PC-3 (cell line): ENCODE measurements around the gene NDUFB10. TPM values are rescaled to one million over a fixed set of nuclear protein-coding genes. Genes with fewer than 3 reads are reported as not detected.

ENCODE experiments used
- ATAC-seq: fragments of 200-7000 bp; cut with Tn5 transposase; 2 replicates; pipeline ENCODE4 v1.9.1; 2020; ENCODE audit warnings: mild to moderate bottlenecking, moderate library complexity
- BruUV-seq: library from RNA; stranded (reverse); fragments of 400-500 nt; replicated peaks from 2 replicates; lab custom pipeline; 2021; lab: Mats Ljungman, UMichigan
- CTCF ChIA-PET: fragments of 300-600 bp; sonication (Branson Sonifier 250); formaldehyde crosslinking; loops from one replicate; lab custom pipeline; 2022; ENCODE audit warnings: antibody characterized with exemption; lab: Charles Lee
- POLR2A ChIA-PET: fragments of 300-600 bp; sonication (Branson Sonifier 250); formaldehyde crosslinking; loops from one replicate; lab custom pipeline; 2022; ENCODE audit warnings: antibody characterized with exemption; ENCODE audit not compliant: unreplicated experiment; lab: Charles Lee
- DNase-seq: peaks from one replicate; pipeline ENCODE4 v3.0.0-alpha.2; 2015
- H2AFZ ChIP-seq: fragments of 300-600 bp; sonication (generic); 2 replicates; pipeline ENCODE4 v1.6.0; 2016; ENCODE audit warnings: antibody characterized with exemption, low read length
- H3F3A ChIP-seq: fragments of 300-600 bp; sonication (generic); one replicate; pipeline ENCODE4 v1.6.0; 2017; ENCODE audit warnings: antibody characterized with exemption, low read length, control low read depth, mild to moderate bottlenecking; ENCODE audit not compliant: unreplicated experiment
- H3K27ac ChIP-seq: fragments of 300-600 bp; sonication (generic); 2 replicates; pipeline ENCODE4 v1.5.1; 2016; ENCODE audit warnings: mild to moderate bottlenecking, low read length
- H3K27me3 ChIP-seq: fragments of 300-600 bp; sonication (generic); 2 replicates; pipeline ENCODE4 v1.6.1; 2016; ENCODE audit warnings: low read length, mixed read lengths
- H3K36me3 ChIP-seq: fragments of 300-600 bp; sonication (generic); 2 replicates; pipeline ENCODE4 v1.6.1; 2016; ENCODE audit warnings: low read depth, mixed run types, low read length, mixed read lengths
- H3K4me1 ChIP-seq: fragments of 300-600 bp; sonication (generic); 2 replicates; pipeline ENCODE4 v1.5.1; 2016; ENCODE audit warnings: low read length; ENCODE audit not compliant: insufficient read depth
- H3K4me2 ChIP-seq: fragments of 300-600 bp; sonication (generic); 2 replicates; pipeline ENCODE4 v1.6.0; 2016; ENCODE audit warnings: low read length
- H3K4me3 ChIP-seq: fragments of 300-600 bp; sonication (generic); 2 replicates; pipeline ENCODE4 v1.5.1; 2016; ENCODE audit warnings: mild to moderate bottlenecking, low read length, mixed read lengths
- H3K79me2 ChIP-seq: fragments of 300-600 bp; sonication (generic); 2 replicates; pipeline ENCODE4 v1.6.1; 2017; ENCODE audit warnings: low read length, mixed read lengths
- H3K9ac ChIP-seq: fragments of 300-600 bp; sonication (generic); 2 replicates; pipeline ENCODE4 v1.6.0; 2016; ENCODE audit warnings: mild to moderate bottlenecking, low read length
- H3K9me2 ChIP-seq: fragments of 300-600 bp; sonication (generic); replicated peaks from 2 replicates; pipeline ENCODE4 v1.6.1; 2016; ENCODE audit warnings: mixed run types, low read length, mixed read lengths
- H3K9me3 ChIP-seq: fragments of 300-600 bp; sonication (generic); 2 replicates; pipeline ENCODE4 v1.6.1; 2016; ENCODE audit warnings: low read length, mixed read lengths
- H4K20me1 ChIP-seq: fragments of 300-600 bp; sonication (generic); 2 replicates; pipeline ENCODE4 v1.6.1; 2016; ENCODE audit warnings: low read length, mixed read lengths
- EZH2 ChIP-seq: fragments of 300-600 bp; sonication (generic); IDR thresholded peaks from one replicate; pipeline ENCODE4 v1.6.1; 2017; ENCODE audit warnings: antibody characterized with exemption, mild to moderate bottlenecking, low read length; ENCODE audit not compliant: unreplicated experiment
- EZH2phosphoT487 ChIP-seq: fragments of 300-600 bp; sonication (generic); IDR thresholded peaks from 2 replicates; pipeline ENCODE4 v1.6.1; 2018; ENCODE audit warnings: mild to moderate bottlenecking, antibody characterized with exemption, low read length, borderline replicate concordance
- intact Hi-C: fragments of 100-400 bp; cut with micrococcal nuclease; formaldehyde crosslinking; loops from 2 replicates; pipeline ENCODE4 v1.9.0; 2023
- total RNA-seq: library from RNA; depleted of rRNA; stranded (reverse); fragments of >200 nt; gene quantifications from 2 replicates; pipeline ENCODE4 v1.2.3, GENCODE V29; 2014
- TF ChIP-seq, protein P1 (sequence below): fragments of 300-600 bp; sonication (generic); conservative IDR thresholded peaks from 2 replicates; pipeline ENCODE4 v1.5.1; 2017; ENCODE audit warnings: antibody characterized with exemption, low read depth, mild to moderate bottlenecking, low read length

NDUFB10 gene
- total RNA-seq, 1 experiment from 2014 or later: 530 TPM

DNA sequence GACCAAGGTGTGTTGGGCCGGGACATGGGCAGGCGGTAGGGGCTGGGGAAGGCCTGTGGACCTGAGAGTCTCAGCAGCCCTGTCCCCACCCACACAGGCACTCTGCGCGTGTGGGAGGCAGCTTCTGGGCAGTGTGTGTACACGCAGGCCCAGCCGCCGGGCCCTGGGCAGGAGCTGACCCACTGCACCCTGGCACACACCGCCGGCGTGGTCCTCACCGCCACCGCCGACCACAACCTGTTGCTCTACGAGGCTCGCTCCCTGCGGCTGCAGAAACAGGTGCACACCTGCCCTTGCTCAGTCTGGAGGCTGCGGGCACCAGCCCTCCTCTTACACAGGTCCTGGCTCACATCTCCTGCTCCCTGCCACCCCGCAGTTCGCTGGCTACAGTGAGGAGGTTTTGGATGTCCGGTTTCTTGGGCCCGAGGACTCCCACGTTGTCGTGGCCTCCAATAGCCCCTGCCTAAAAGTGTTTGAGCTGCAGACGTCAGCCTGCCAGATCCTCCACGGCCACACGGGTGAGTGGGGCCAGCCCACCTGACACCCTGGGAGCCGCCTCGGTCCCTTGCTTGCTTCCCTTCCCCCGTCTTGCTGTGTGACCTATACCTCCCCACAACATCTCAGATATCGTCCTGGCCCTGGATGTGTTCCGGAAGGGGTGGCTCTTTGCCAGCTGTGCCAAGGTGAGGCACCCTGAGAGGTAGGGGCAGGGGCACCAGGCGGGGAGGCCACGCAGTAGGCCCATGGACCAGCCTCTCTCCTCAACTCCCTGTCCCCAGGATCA, 16.3 kb downstream of the NDUFB10 start:
- peaks cover 21% of the 10 kb centered on the region for H3K79me2 ChIP-seq
- H3K4me2 ChIP-seq: no peak overlapping the region
- DNase-seq (no peak), ATAC-seq (no peak)
- H3F3A ChIP-seq: no peaks in the 10 kb centered on the region
- no peak overlapping the region for H3K27ac ChIP-seq
- H2AFZ ChIP-seq: no peak overlapping the region
- no peaks in the 10 kb centered on the region for H4K20me1 ChIP-seq
- no peaks in the 10 kb centered on the region for H3K9me2 ChIP-seq
- TF ChIP-seq, protein P1, sequence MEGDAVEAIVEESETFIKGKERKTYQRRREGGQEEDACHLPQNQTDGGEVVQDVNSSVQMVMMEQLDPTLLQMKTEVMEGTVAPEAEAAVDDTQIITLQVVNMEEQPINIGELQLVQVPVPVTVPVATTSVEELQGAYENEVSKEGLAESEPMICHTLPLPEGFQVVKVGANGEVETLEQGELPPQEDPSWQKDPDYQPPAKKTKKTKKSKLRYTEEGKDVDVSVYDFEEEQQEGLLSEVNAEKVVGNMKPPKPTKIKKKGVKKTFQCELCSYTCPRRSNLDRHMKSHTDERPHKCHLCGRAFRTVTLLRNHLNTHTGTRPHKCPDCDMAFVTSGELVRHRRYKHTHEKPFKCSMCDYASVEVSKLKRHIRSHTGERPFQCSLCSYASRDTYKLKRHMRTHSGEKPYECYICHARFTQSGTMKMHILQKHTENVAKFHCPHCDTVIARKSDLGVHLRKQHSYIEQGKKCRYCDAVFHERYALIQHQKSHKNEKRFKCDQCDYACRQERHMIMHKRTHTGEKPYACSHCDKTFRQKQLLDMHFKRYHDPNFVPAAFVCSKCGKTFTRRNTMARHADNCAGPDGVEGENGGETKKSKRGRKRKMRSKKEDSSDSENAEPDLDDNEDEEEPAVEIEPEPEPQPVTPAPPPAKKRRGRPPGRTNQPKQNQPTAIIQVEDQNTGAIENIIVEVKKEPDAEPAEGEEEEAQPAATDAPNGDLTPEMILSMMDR: no peak
- TF ChIP-seq EZH2phosphoT487 (no peak), EZH2 (no peak)
- H3K4me3 ChIP-seq: no peak overlapping the region
- peaks cover 18% of the 10 kb centered on the region for H3K4me1 ChIP-seq
- H3K36me3 ChIP-seq: no peaks in the 10 kb centered on the region
- no peak overlapping the region for H3K9ac ChIP-seq
- CTCF ChIA-PET: no interaction called here
- intact Hi-C loops: no loop called here
- no peaks in the 10 kb centered on the region for H3K27me3 ChIP-seq
- POLR2A ChIA-PET: no interaction called here
- no TSS peak for BruUV-seq
- no peaks in the 10 kb centered on the region for H3K9me3 ChIP-seq

DNA sequence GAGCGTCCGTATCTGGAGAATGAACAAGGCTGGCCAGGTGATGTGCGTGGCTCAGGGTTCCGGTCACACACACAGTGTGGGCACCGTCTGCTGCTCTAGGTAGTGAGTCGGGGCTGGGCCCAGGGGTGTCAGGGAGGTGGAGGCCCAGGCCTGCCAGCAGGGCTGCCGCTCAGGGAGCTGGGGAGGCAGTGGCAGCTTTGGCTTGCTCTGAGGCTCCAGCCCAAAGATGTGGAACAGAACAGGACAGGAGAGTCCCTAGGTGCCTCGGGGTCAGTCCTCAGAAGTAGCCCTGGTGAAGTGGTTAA, 16.8 kb downstream of the NDUFB10 start:
- H3K9ac ChIP-seq: no peak overlapping the region
- ATAC-seq (no peak), DNase-seq (no peak)
- no peak overlapping the region for H3K27ac ChIP-seq
- no peaks in the 10 kb centered on the region for H4K20me1 ChIP-seq
- intact Hi-C loops: no loop called here
- no peaks in the 10 kb centered on the region for H3K36me3 ChIP-seq
- no peak overlapping the region for H3K4me2 ChIP-seq
- no peaks in the 10 kb centered on the region for H3K9me2 ChIP-seq
- H3K9me3 ChIP-seq: no peaks in the 10 kb centered on the region
- H3F3A ChIP-seq: no peaks in the 10 kb centered on the region
- H3K79me2 ChIP-seq: peaks cover 21% of the 10 kb centered on the region
- H3K4me1 ChIP-seq: peaks cover 20% of the 10 kb centered on the region
- BruUV-seq: no TSS peak
- no peaks in the 10 kb centered on the region for H3K27me3 ChIP-seq
- ChIA-PET CTCF (no interaction called here), POLR2A (no interaction called here)
- no peak overlapping the region for H2AFZ ChIP-seq
- TF ChIP-seq EZH2phosphoT487: no peak
- H3K4me3 ChIP-seq: no peak overlapping the region

DNA sequence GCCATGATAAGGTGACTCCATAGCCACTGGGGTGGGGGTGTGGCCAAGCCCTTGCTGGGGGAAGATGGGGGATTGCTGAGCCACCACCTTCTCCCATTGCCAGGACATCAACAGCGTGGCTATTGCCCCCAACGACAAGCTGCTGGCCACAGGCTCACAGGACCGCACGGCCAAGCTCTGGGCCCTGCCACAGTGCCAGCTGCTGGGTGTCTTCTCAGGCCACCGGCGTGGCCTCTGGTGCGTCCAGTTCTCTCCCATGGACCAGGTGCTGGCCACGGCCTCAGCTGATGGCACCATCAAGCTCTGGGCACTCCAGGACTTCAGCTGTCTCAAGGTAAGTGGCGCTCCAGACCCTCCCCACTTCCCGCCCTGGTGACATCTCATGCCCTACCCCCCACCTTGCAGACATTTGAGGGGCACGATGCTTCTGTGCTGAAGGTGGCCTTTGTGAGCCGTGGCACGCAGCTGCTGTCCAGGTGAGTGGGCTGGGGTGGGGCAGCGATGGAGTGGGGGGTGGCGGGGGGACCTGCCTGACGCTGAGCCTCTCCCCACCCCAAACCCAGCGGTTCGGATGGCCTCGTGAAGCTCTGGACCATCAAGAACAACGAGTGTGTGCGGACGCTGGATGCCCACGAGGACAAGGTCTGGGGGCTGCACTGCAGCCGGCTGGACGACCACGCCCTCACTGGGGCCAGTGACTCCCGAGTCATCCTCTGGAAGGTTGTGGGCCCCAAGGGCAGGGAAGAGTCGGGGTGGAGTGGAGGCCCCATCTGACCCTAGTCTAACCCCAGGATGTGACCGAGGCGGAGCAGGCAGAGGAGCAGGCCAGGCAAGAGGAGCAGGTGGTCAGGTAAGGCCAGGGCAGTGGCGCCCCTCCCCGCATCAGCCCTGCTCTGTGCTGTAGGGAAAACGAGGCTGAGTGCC, 17.9 kb downstream of the NDUFB10 start:
- no peak for TF ChIP-seq EZH2
- TF ChIP-seq EZH2phosphoT487: no peak
- TF ChIP-seq, protein P1: no peak
- Histone ChIP-seq H3K79me2 (peaks cover 17% of the 10 kb centered on the region), H3K36me3 (no peaks in the 10 kb centered on the region), H3F3A (no peaks in the 10 kb centered on the region), H3K9me2 (no peaks in the 10 kb centered on the region), H4K20me1 (no peaks in the 10 kb centered on the region), H3K4me2 (no peak overlapping the region), H3K27me3 (no peaks in the 10 kb centered on the region), H3K9me3 (no peaks in the 10 kb centered on the region), H3K4me3 (no peak overlapping the region), H3K4me1 (peaks cover 26% of the 10 kb centered on the region), H3K9ac (no peak overlapping the region), H2AFZ (no peak overlapping the region), H3K27ac (no peak overlapping the region)
- intact Hi-C loops: no loop called here
- POLR2A ChIA-PET: no interaction called here
- CTCF ChIA-PET: no interaction called here
- ATAC-seq: no peak
- DNase-seq: no peak
- BruUV-seq: no TSS peak
